ENCODE results near the gene MRPS7.
A peak's percentile ranks its signal among the peaks of the same experiment; 100 is the strongest.

GRCh38 chr17:75240394-75241142 is 21.1 kb upstream of the MRPS7 start:
- TF ChIP-seq ZNF707 (tag by site-specific recombination; IDR thresholded peaks at IDR 0.05) = no peak
- TF ChIP-seq CTCF (tag by site-specific recombination; IDR thresholded peaks at IDR 0.05) = peak; percentile 93
- no peak for TF ChIP-seq ZNF184 (tag by site-specific recombination; IDR thresholded peaks at IDR 0.05)
- no peak for TF ChIP-seq ZNF350 (tag by site-specific recombination; IDR thresholded peaks at IDR 0.05)
- TF ChIP-seq ZXDB (tag by site-specific recombination; IDR thresholded peaks at IDR 0.05) = no peak
- peak; percentile 84 for TF ChIP-seq ZBTB17 (tag by site-specific recombination; IDR thresholded peaks at IDR 0.05)
- TF ChIP-seq ZNF366 (tag by site-specific recombination; conservative IDR thresholded peaks at IDR 0.05) = 0 out of 2 replicates have a peak, but pooled peaks have one; percentile 37
- no peak for TF ChIP-seq YY1 (tag by site-specific recombination; IDR thresholded peaks at IDR 0.05)
- TF ChIP-seq ZFP3 (tag by site-specific recombination; IDR thresholded peaks at IDR 0.05; ENCODE audit: low read depth) = no peak
- no peak for TF ChIP-seq PBX3 (CRISPR knock-in tag; IDR thresholded peaks at IDR 0.05)
- 0 out of 2 replicates have a peak, but pooled peaks have one; percentile 38 for TF ChIP-seq ZNF580 (tag by site-specific recombination; IDR thresholded peaks at IDR 0.05)
- TF ChIP-seq ZBTB11 (tag by site-specific recombination; conservative IDR thresholded peaks at IDR 0.05; ENCODE audit: low read depth) = no peak

Measured in HEK293 (cell line).